GM23338 (cell line): ENCODE data around the gene ATP1B3. TPM values are rescaled to one million over a fixed set of nuclear protein-coding genes. Genes with fewer than 3 reads are reported as not detected.
"Not testable (repeated sequence)": the region's sequence is repeated elsewhere in the genome, so short reads cannot be mapped to it uniquely, and the experiment has no call there.

Experiments used
- ATAC-seq: fragments of 200-7000 bp; cut with Tn5 transposase; 3 replicates; pipeline ENCODE4 v1.9.1; 2020
- DNase-seq: peaks from one replicate; pipeline ENCODE4 v3.0.0-alpha.2; 2015; ENCODE audit warnings: low spot score
- H2AFZ ChIP-seq: fragments of 200-600 bp; sonication (generic); 2 replicates; pipeline ENCODE4 v1.8.0; 2016; ENCODE audit warnings: antibody characterized with exemption, mild to moderate bottlenecking, moderate library complexity
- H3F3A ChIP-seq: fragments of 200-600 bp; sonication (generic); replicated peaks from 2 replicates; pipeline ENCODE4 v1.8.0; 2017; ENCODE audit warnings: antibody characterized with exemption, mixed run types, low read depth
- H3K27ac ChIP-seq: fragments of 200-600 bp; sonication (generic); 2 replicates; pipeline ENCODE4 v1.6.1; 2016; ENCODE audit warnings: low read depth
- H3K27me3 ChIP-seq: fragments of 200-600 bp; sonication (generic); 2 replicates; pipeline ENCODE4 v1.8.0; 2016; ENCODE audit warnings: mild to moderate bottlenecking, mixed run types, moderate library complexity; ENCODE audit not compliant: insufficient read depth
- H3K36me3 ChIP-seq: fragments of 200-600 bp; sonication (generic); 2 replicates; pipeline ENCODE4 v1.8.0; 2016; ENCODE audit warnings: mild to moderate bottlenecking; ENCODE audit not compliant: insufficient read depth
- H3K4me1 ChIP-seq: fragments of 200-600 bp; sonication (generic); 2 replicates; pipeline ENCODE4 v1.8.0; 2016; ENCODE audit warnings: mild to moderate bottlenecking, moderate library complexity; ENCODE audit not compliant: insufficient read depth
- H3K4me2 ChIP-seq: fragments of 200-600 bp; sonication (generic); 2 replicates; pipeline ENCODE4 v1.7.1; 2017; ENCODE audit warnings: mixed run types
- H3K4me3 ChIP-seq: fragments of 200-600 bp; sonication (generic); 2 replicates; pipeline ENCODE4 v1.6.1; 2016; ENCODE audit warnings: mixed run types
- H3K79me2 ChIP-seq: fragments of 200-600 bp; sonication (generic); replicated peaks from 2 replicates; pipeline ENCODE4 v1.8.0; 2017; ENCODE audit warnings: mild to moderate bottlenecking; ENCODE audit not compliant: insufficient read depth
- H3K9me2 ChIP-seq: fragments of 200-600 bp; sonication (generic); 2 replicates; pipeline ENCODE4 v1.8.0; 2017; ENCODE audit not compliant: insufficient read depth
- H4K20me1 ChIP-seq: fragments of 200-600 bp; sonication (generic); replicated peaks from 2 replicates; pipeline ENCODE4 v1.8.0; 2017; ENCODE audit warnings: mild to moderate bottlenecking; ENCODE audit not compliant: insufficient read depth
- H3K27ac Mint-ChIP-seq: 2 replicates; pipeline ENCODE4 v1.8.0; 2020; ENCODE audit warnings: inconsistent platforms, mild to moderate bottlenecking, moderate library complexity, mixed read lengths
- H3K27me3 Mint-ChIP-seq: 3 replicates; pipeline ENCODE4 v1.8.0; 2022; ENCODE audit warnings: low read depth, mild to moderate bottlenecking, moderate library complexity, mixed read lengths, inconsistent platforms; ENCODE audit not compliant: insufficient read depth, poor library complexity
- H3K36me3 Mint-ChIP-seq: 3 replicates; pipeline ENCODE4 v1.8.0; 2021; ENCODE audit warnings: low read depth, mild to moderate bottlenecking, inconsistent platforms, moderate library complexity, mixed read lengths
- H3K4me1 Mint-ChIP-seq: 3 replicates; pipeline ENCODE4 v1.8.0; 2020; ENCODE audit warnings: mild to moderate bottlenecking, inconsistent platforms, mixed read lengths
- H3K4me3 Mint-ChIP-seq: 3 replicates; pipeline ENCODE4 v1.8.0; 2021; ENCODE audit warnings: moderate library complexity, mild to moderate bottlenecking, inconsistent platforms, mixed read lengths
- H3K9me3 Mint-ChIP-seq: 3 replicates; pipeline ENCODE4 v1.8.0; 2020; ENCODE audit warnings: moderate library complexity, mild to moderate bottlenecking, inconsistent platforms, mixed read lengths
- CTCF ChIP-seq, 2 experiments: fragments of 200-600 bp in 1 of 2; sonication (generic) in 1 of 2; conservative IDR thresholded peaks; 2 replicates each; pipeline versions ENCODE4 v1.5.1 to v1.6.1; 2016 to 2017; ENCODE audit warnings: antibody characterized with exemption in 2 of 2, low read depth in 2 of 2, mild to moderate bottlenecking in 2 of 2, moderate library complexity in 1 of 2
- POLR2AphosphoS5 ChIP-seq: IDR thresholded peaks from 2 replicates; pipeline ENCODE4 v1.6.1; 2016; ENCODE audit warnings: antibody characterized with exemption, low read depth
- ZNF462 ChIP-seq: fragments of 250-450 bp; sonication (Bioruptor Pico); IDR thresholded peaks from 2 replicates; pipeline ENCODE4 v1.5.0; 2020; ENCODE audit warnings: mild to moderate bottlenecking, moderate library complexity
- polyA plus RNA-seq: library from polyadenylated mRNA; unstranded; fragments of >200 nt; fragmentation: Nextera tagmentation; extraction: Ambion mirVana; gene quantifications from 2 replicates; pipeline ENCODE4 v1.2.1, GENCODE V29; 2016
- total RNA-seq: library from RNA; depleted of rRNA; stranded (reverse); fragments of >200 nt; shearing (Covaris generic); gene quantifications from 2 replicates; pipeline ENCODE4 v1.2.3, GENCODE V29; 2014

The ATP1B3 gene
- total and polyA plus RNA-seq, 2 experiments from 2014 or later: 135 to 315 TPM

GRCh38 chr3:141920701-141921100 lies 44.3 kb downstream of the ATP1B3 start (continued):
- TF ChIP-seq ZNF462 (CRISPR knock-in tag) (no peak), CTCF (conservative IDR thresholded peaks at IDR 0.05; ENCODE audit: low read depth in 2 of 2) (no peak)

GRCh38 chr3:141921316-141921715 lies 44.9 kb downstream of the ATP1B3 start:
- Histone ChIP-seq H4K20me1 (no peaks in the 10 kb centered on the region; the same call in 1 of the 2 replicates), H3K4me3 (no peak overlapping the region), H3K36me3 (peaks cover 24% of the 10 kb centered on the region), H3K4me2 (no peak overlapping the region), H3K4me1 (no peaks in the 10 kb centered on the region), H3F3A (no peaks in the 10 kb centered on the region), H3K79me2 (no peaks in the 10 kb centered on the region), H3K27me3 (no peaks in the 10 kb centered on the region), H3K9me2 (no peaks in the 10 kb centered on the region), H3K27ac (no peak overlapping the region), H2AFZ (no peak overlapping the region)
- no peaks in the 10 kb centered on the region for H3K27me3 Mint-ChIP-seq
- no peak overlapping the region for H3K27ac Mint-ChIP-seq
- H3K4me3 Mint-ChIP-seq: no peak overlapping the region
- TF ChIP-seq POLR2AphosphoS5: no peak
- no peak for ATAC-seq
- H3K9me3 Mint-ChIP-seq: no peaks in the 10 kb centered on the region
- no peak for DNase-seq
- H3K4me1 Mint-ChIP-seq: no peaks in the 10 kb centered on the region
- H3K36me3 Mint-ChIP-seq: peaks cover 75% of the 10 kb centered on the region

- H3F3A ChIP-seq: not testable (repeated sequence)
Measured at GRCh38 chr3:141925677-141926076, 49.2 kb downstream of the ATP1B3 start.

More at GRCh38 chr3:141925677-141926076, 49.2 kb downstream of the ATP1B3 start:
- not testable (repeated sequence) for DNase-seq, H3K79me2 ChIP-seq, H2AFZ ChIP-seq, H3K4me2 ChIP-seq, H3K27me3 ChIP-seq, H3K9me3 Mint-ChIP-seq, H3K27ac ChIP-seq, H4K20me1 ChIP-seq, H3K9me2 ChIP-seq, ATAC-seq, H3K4me3 Mint-ChIP-seq, H3K27me3 Mint-ChIP-seq, H3K4me3 ChIP-seq, H3K27ac Mint-ChIP-seq, H3K4me1 ChIP-seq
- Mint-ChIP-seq H3K4me1 (peaks cover 12% of the 10 kb centered on the region; the same call in 2 of the 3 replicates), H3K36me3 (peaks cover 61% of the 10 kb centered on the region)
- peaks cover 24% of the 10 kb centered on the region for H3K36me3 ChIP-seq
